Neuron (in vitro differentiated cells): ENCODE results near the gene MS4A15.

Source experiments
- H2AFZ ChIP-seq: one replicate; pipeline ENCODE4 v1.6.1; 2013; ENCODE audit warnings: low read depth, mild to moderate bottlenecking, inconsistent platforms, low read length, moderate library complexity
- H3K27me3 ChIP-seq: one replicate; pipeline ENCODE4 v1.6.1; 2013; ENCODE audit warnings: low read length; ENCODE audit not compliant: insufficient read depth
- H3K36me3 ChIP-seq: one replicate; pipeline ENCODE4 v1.6.1; 2013; ENCODE audit warnings: low read length; ENCODE audit not compliant: insufficient read depth
- H3K4me1 ChIP-seq: one replicate; pipeline ENCODE4 v1.6.1; 2013; ENCODE audit warnings: low read length; ENCODE audit not compliant: insufficient read depth
- H3K4me3 ChIP-seq: 2 replicates; pipeline ENCODE4 v1.5.1; 2013; ENCODE audit warnings: mild to moderate bottlenecking, low read length, moderate library complexity
- H3K9me3 ChIP-seq: one replicate; pipeline ENCODE4 v1.6.1; 2013; ENCODE audit warnings: low read length

Gene MS4A15

DNA sequence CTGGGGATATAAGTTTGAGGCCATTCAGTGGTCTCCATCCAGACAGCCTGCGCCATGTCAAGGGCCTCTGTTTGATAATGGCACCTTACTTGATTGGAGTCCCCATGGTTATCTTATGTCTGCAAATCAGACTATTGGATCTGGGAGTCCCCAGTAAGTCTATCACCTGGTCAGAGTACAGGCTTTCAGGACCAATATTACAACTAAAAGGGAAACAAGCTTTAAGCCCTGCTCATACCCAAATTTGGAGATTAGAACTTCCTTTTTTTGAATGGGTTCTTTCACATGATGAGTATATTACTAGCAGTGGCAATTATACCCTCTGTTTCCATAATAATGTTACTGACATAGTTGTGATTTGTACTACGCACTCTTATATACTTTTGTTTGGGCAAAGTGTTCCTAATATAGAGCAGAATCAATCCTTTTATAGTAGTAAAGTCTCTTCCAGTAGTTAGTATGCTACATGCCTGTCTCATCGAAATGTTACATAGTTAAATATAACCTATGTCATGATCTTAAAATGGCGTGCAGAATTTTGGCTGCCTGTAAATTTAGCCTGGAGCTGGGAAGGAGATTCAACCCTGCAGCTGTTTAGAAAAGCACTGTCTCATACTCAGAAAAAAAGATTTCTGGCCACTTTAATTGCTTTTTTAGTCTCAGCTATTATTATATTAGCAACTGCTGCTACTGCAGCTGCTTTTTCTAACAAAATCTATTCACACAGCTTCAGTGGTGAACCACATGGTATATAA is 4.9 kb downstream of the MS4A15 start:
- Histone ChIP-seq H3K4me1 (no peaks in the 10 kb centered on the region), H2AFZ (no peak overlapping the region), H3K4me3 (no peak overlapping the region), H3K36me3 (no peaks in the 10 kb centered on the region), H3K9me3 (no peaks in the 10 kb centered on the region), H3K27me3 (no peaks in the 10 kb centered on the region)

DNA sequence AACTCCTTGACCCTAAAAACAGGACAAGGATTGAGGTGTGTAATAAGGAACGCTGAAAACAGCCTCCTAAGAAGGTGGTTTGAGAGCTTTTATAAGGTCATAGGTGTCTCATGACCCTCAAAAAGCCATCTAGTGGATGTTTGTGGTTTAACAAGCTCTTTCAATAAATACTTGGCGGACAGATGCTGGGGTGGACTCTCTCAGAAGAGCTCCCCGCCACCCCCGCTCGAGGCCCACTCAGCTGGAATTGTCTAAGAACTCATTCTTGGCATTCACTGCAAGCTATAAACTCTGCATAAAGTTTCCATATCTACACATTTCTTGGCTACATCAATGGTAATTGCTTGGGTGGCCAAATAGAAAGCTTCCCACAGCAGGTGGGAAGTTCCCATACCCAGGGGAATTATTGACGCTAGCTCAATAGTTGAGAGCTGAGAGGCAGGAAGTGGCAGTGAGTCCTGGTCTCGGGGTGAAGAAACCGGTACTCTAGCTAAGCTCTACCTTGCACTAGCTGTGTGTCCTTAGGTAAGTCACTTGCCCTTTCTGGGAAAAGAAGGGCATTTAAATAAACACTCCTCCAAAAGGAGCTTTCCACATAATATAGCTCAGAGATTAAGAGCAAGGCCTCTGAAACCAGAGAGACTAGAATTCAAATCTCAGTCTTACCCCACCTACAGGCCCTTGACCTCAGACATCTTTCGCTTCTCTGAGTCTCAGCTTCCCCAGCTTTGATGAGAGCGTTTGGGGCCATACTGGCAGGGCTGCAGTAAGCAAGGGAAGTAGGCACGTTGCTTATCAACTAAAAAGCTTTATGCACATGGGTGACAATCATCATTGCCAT is 6.4 kb downstream of the MS4A15 start:
- H3K4me3 ChIP-seq: no peak overlapping the region
- no peaks in the 10 kb centered on the region for H3K9me3 ChIP-seq
- no peaks in the 10 kb centered on the region for H3K36me3 ChIP-seq
- H3K4me1 ChIP-seq: no peaks in the 10 kb centered on the region
- no peaks in the 10 kb centered on the region for H3K27me3 ChIP-seq
- no peak overlapping the region for H2AFZ ChIP-seq

GRCh38 chr11:60763692-60764369 is 7.2 kb downstream of the MS4A15 start:
- no peaks in the 10 kb centered on the region for H3K9me3 ChIP-seq
- H3K36me3 ChIP-seq: no peaks in the 10 kb centered on the region
- no peak overlapping the region for H2AFZ ChIP-seq
- no peaks in the 10 kb centered on the region for H3K4me1 ChIP-seq
- no peaks in the 10 kb centered on the region for H3K27me3 ChIP-seq
- H3K4me3 ChIP-seq: no peak overlapping the region

DNA sequence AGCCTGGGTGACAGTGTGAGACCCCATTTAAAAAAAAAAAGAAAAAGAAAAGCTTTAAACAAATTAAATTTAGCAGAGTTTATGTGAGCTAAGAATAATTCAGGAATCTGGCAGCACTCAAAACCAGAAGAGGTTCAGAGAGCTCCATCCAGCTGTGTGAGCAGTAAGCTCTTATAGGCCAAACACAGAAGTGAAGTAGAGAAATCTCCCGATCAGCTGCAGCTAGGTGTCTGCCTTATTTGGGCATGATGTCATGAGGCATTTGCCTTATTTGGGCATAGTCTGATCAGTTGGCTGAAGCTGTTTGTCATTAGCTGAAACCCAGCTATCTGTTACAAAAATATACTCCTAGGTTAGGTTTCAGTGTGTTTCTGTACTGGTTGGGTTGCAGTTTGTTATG is 8.2 kb downstream of the MS4A15 start:
- Histone ChIP-seq H2AFZ (no peak overlapping the region), H3K4me1 (no peaks in the 10 kb centered on the region), H3K27me3 (no peaks in the 10 kb centered on the region), H3K9me3 (no peaks in the 10 kb centered on the region), H3K36me3 (no peaks in the 10 kb centered on the region), H3K4me3 (no peak overlapping the region)

GRCh38 chr11:60765355-60765754 is 8.7 kb downstream of the MS4A15 start:
- no peak overlapping the region for H2AFZ ChIP-seq
- no peak overlapping the region for H3K4me3 ChIP-seq
- H3K9me3 ChIP-seq: no peaks in the 10 kb centered on the region
- H3K4me1 ChIP-seq: no peaks in the 10 kb centered on the region
- no peaks in the 10 kb centered on the region for H3K27me3 ChIP-seq
- no peaks in the 10 kb centered on the region for H3K36me3 ChIP-seq

DNA sequence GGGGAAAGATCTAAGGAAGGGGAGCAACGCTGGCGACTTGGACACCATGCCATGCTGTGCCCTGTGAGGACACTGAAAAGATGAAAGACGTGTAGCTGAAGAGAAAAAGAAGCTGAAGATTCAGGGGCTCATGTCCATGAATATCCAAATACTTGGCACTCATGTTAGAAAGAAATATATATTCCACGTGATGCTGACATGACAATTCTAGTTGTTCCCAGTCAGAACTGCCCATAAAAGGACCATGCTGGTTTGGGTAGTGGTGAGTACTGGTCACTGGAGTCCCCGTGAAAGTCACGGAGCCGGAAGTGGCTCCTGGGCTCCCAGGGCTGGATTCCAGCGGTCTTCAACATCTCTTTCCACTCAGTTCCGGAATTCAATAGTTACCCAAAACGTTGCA is 9.9 kb downstream of the MS4A15 start:
- Histone ChIP-seq H2AFZ (no peak overlapping the region), H3K27me3 (no peaks in the 10 kb centered on the region), H3K4me1 (no peaks in the 10 kb centered on the region), H3K9me3 (no peaks in the 10 kb centered on the region), H3K36me3 (no peaks in the 10 kb centered on the region), H3K4me3 (no peak overlapping the region)

- no peaks in the 10 kb centered on the region for H3K27me3 ChIP-seq
- H2AFZ ChIP-seq: no peak overlapping the region
- no peaks in the 10 kb centered on the region for H3K36me3 ChIP-seq
- no peak overlapping the region for H3K4me3 ChIP-seq
- no peaks in the 10 kb centered on the region for H3K4me1 ChIP-seq
- H3K9me3 ChIP-seq: no peaks in the 10 kb centered on the region
These were observed 10.7 kb downstream of the MS4A15 start for GRCh38 chr11:60767388-60767811.

GRCh38 chr11:60768202-60768601 is 11.5 kb downstream of the MS4A15 start:
- Histone ChIP-seq H3K9me3 (no peaks in the 10 kb centered on the region), H3K36me3 (no peaks in the 10 kb centered on the region), H2AFZ (no peak overlapping the region), H3K4me3 (no peak overlapping the region), H3K4me1 (no peaks in the 10 kb centered on the region), H3K27me3 (no peaks in the 10 kb centered on the region)

- Histone ChIP-seq H3K9me3 (no peaks in the 10 kb centered on the region), H3K36me3 (no peaks in the 10 kb centered on the region), H3K4me1 (no peaks in the 10 kb centered on the region), H2AFZ (no peak overlapping the region), H3K4me3 (no peak overlapping the region), H3K27me3 (no peaks in the 10 kb centered on the region)
These were observed 12.6 kb downstream of the MS4A15 start for GRCh38 chr11:60769273-60769672.

DNA sequence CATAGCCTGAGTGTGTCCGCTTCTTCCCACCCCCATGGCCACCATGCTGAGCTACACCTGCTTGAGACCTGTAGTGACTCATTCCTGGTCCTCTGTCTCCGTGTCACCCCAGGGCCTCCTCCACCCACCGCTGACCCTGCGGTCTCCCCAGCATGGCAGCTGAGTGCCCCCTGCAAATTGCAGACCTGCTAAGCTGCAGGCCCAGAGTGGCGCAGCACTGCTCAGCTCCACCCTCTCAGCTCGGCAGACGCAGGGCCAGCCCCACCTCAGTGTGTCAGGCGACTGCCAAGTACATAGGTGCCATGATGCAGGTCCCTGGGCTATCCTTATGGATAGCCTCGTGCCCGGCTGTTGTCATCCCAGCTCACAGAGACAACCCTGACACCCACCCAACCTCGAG is 13.1 kb downstream of the MS4A15 start:
- Histone ChIP-seq H3K4me1 (no peaks in the 10 kb centered on the region), H3K36me3 (no peaks in the 10 kb centered on the region), H2AFZ (no peak overlapping the region), H3K27me3 (no peaks in the 10 kb centered on the region), H3K9me3 (no peaks in the 10 kb centered on the region), H3K4me3 (no peak overlapping the region)

DNA sequence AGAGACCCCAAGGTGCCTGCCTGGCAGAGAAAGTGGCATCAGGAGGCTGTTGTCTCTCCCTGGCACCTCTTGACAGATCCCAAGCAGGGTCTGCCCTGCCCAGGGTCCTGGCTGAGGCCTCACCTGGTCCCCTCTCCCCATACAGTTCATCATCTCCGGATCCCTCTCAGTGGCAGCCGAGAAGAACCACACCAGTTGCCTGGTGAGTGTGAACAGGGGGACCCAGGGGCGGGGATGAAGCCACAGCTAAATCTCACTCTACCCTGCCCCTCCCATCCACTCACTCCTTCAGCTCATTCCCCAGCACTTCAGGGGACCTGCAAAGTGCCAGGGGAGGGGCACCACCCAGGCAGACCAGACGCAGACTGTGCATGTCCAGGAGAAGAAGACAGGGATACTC is 14.5 kb downstream of the MS4A15 start:
- Histone ChIP-seq H2AFZ (no peak overlapping the region), H3K9me3 (no peaks in the 10 kb centered on the region), H3K27me3 (no peaks in the 10 kb centered on the region), H3K36me3 (no peaks in the 10 kb centered on the region), H3K4me3 (no peak overlapping the region), H3K4me1 (no peaks in the 10 kb centered on the region)

GRCh38 chr11:60771879-60772525 is 15.3 kb downstream of the MS4A15 start:
- H3K4me1 ChIP-seq: no peaks in the 10 kb centered on the region
- H3K9me3 ChIP-seq: no peaks in the 10 kb centered on the region
- H3K4me3 ChIP-seq: no peak overlapping the region
- H3K27me3 ChIP-seq: no peaks in the 10 kb centered on the region
- no peak overlapping the region for H2AFZ ChIP-seq
- H3K36me3 ChIP-seq: no peaks in the 10 kb centered on the region

- no peaks in the 10 kb centered on the region for H3K9me3 ChIP-seq
These were observed 16.0 kb downstream of the MS4A15 start for GRCh38 chr11:60772666-60773065.

More at GRCh38 chr11:60772666-60773065, 16.0 kb downstream of the MS4A15 start:
- no peak overlapping the region for H3K4me3 ChIP-seq
- no peaks in the 10 kb centered on the region for H3K36me3 ChIP-seq
- no peaks in the 10 kb centered on the region for H3K27me3 ChIP-seq
- H3K4me1 ChIP-seq: no peaks in the 10 kb centered on the region
- H2AFZ ChIP-seq: no peak overlapping the region
